ENCODE measurements around the gene GAGE1.
"Not testable (repeated sequence)": the region's sequence is repeated elsewhere in the genome, so short reads cannot be mapped to it uniquely, and the experiment has no call there.

DNA sequence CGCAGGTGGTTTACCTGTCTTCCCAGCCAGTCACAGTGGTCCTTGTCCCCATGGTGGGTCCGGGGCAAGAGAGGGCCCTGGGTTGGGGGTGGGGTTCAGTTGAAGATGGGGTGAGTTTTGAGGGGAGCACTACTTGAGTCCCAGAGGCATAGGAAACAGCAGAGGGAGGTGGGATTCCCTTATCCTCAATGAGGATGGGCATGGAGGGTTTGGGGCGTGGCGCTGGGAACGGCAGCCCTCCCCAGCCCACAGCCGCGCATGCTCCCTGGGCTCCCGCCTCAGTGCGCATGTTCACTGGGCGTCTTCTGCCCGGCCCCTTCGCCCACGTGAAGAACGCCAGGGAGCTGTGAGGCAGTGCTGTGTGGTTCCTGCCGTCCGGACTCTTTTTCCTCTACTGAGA lies 19.2 kb upstream of the GAGE1 start, which contains the start of gene GAGE12H:
- not testable (repeated sequence) for TF ChIP-seq POLR2A, POLR2AphosphoS5 (IDR thresholded peaks at IDR 0.05; ENCODE audit: low read depth, low read length)
